GM19035 (cell line): ENCODE data around the gene KNSTRN.

Experiments
- ATAC-seq: cut with Tn5 transposase; IDR thresholded peaks from one replicate; pipeline ENCODE4 v1.9.1; 2021; ENCODE audit not compliant: unreplicated experiment

Gene KNSTRN

GRCh38 chr15:40425681-40426080, 43.2 kb downstream of the KNSTRN start:
- ATAC-seq: no peak

GRCh38 chr15:40427188-40427587, 44.7 kb downstream of the KNSTRN start:
- ATAC-seq: no peak

- no peak for ATAC-seq
Measured at GRCh38 chr15:40428185-40428584, 45.7 kb downstream of the KNSTRN start.

GRCh38 chr15:40429068-40429710, 46.7 kb downstream of the KNSTRN start:
- ATAC-seq: no peak

- ATAC-seq: no peak
Measured at GRCh38 chr15:40430271-40430805, 47.8 kb downstream of the KNSTRN start.

- ATAC-seq: no peak
Measured at GRCh38 chr15:40435023-40435709, 52.6 kb downstream of the KNSTRN start.

GRCh38 chr15:40435710-40436089, 53.2 kb downstream of the KNSTRN start:
- no peak for ATAC-seq

GRCh38 chr15:40436116-40436891, 53.8 kb downstream of the KNSTRN start:
- ATAC-seq: no peak

- ATAC-seq: no peak
Measured at GRCh38 chr15:40436892-40437751, 54.6 kb downstream of the KNSTRN start.

GRCh38 chr15:40437752-40438687, 55.5 kb downstream of the KNSTRN start:
- ATAC-seq: no peak

GRCh38 chr15:40438712-40439111, 56.2 kb downstream of the KNSTRN start:
- no peak for ATAC-seq

GRCh38 chr15:40439461-40439959, 57.0 kb downstream of the KNSTRN start:
- ATAC-seq: no peak

- no peak for ATAC-seq
Measured at GRCh38 chr15:40439960-40440742, 57.6 kb downstream of the KNSTRN start.

GRCh38 chr15:40440743-40441564, 58.4 kb downstream of the KNSTRN start, which contains the start of gene BAHD1:
Gene BAHD1 (plus strand): TSS chr15:40440953. CDS start chr15:40458465, 17,512 bp downstream.
- ATAC-seq: peak; percentile 87

GRCh38 chr15:40441565-40442531, 59.3 kb downstream of the KNSTRN start:
- ATAC-seq: peak; percentile 20

GRCh38 chr15:40443255-40443654, 60.7 kb downstream of the KNSTRN start:
- ATAC-seq: no peak

GRCh38 chr15:40443846-40444245, 61.3 kb downstream of the KNSTRN start:
- no peak for ATAC-seq
